ENCODE data around the gene ASAP2.

- TF ChIP-seq, protein P1, sequence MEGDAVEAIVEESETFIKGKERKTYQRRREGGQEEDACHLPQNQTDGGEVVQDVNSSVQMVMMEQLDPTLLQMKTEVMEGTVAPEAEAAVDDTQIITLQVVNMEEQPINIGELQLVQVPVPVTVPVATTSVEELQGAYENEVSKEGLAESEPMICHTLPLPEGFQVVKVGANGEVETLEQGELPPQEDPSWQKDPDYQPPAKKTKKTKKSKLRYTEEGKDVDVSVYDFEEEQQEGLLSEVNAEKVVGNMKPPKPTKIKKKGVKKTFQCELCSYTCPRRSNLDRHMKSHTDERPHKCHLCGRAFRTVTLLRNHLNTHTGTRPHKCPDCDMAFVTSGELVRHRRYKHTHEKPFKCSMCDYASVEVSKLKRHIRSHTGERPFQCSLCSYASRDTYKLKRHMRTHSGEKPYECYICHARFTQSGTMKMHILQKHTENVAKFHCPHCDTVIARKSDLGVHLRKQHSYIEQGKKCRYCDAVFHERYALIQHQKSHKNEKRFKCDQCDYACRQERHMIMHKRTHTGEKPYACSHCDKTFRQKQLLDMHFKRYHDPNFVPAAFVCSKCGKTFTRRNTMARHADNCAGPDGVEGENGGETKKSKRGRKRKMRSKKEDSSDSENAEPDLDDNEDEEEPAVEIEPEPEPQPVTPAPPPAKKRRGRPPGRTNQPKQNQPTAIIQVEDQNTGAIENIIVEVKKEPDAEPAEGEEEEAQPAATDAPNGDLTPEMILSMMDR (IDR thresholded peaks at IDR 0.05; ENCODE audit: low read length), result no peak
- no peak for TF ChIP-seq EZH2 (IDR thresholded peaks at IDR 0.05; ENCODE audit: borderline replicate concordance, low read length)
These were observed 8.3 kb downstream of the ASAP2 start for GRCh38 chr2:9214873-9215272.
